IPS DF 4.7 (cell line): Measurements from ENCODE around the gene GOLGA6L9.
"Not testable (repeated sequence)": the region's sequence is repeated elsewhere in the genome, so short reads cannot be mapped to it uniquely, and the experiment has no call there.

Experiments used
- DNase-seq: peaks from one replicate; pipeline ENCODE4 v3.0.0-alpha.2; 2013; ENCODE audit warnings: low spot score; ENCODE audit errors: extremely low read depth

GOLGA6L9 gene, protein sequence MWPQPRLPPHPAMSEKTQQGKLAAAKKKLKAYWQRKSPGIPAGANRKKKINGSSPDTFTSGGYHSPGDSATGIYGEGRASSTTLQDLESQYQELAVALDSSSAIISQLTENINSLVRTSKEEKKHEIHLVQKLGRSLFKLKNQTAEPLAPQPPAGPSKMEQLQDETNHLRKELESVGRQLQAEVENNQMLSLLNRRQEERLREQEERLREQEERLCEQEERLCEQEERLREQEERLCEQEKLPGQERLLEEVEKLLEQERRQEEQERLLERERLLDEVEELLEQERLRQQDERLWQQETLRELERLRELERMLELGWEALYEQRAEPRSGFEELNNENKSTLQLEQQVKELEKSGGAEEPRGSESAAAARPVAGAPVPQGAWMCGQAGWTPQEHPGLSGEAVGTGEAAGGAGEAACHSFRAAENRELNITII

DNA sequence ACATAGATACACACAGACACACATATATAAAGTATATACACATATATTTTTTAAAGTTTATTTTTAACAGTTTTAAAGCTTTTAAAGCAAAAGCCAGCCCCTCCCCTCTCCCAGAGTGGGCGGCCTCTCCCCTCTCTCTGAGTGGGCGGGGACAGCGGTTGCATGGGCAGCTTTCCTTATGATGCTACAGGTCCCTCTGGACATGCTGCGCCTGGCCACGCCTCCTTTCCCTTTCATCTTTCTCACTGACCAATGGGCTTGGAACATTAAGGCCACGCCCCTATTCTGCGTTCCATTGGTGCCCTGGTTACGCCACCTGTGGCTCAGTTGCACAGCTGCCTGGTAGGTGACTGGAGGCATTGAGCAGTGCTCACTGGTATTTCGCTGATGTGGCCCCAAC lies at the start of gene GOLGA6L9:
TSS of gene GOLGA6L9 (plus strand) at position 124 of the 400 bp plus-strand sequence. CDS start at position 388, 264 bp downstream.
- DNase-seq, result peak; percentile 2

DNA sequence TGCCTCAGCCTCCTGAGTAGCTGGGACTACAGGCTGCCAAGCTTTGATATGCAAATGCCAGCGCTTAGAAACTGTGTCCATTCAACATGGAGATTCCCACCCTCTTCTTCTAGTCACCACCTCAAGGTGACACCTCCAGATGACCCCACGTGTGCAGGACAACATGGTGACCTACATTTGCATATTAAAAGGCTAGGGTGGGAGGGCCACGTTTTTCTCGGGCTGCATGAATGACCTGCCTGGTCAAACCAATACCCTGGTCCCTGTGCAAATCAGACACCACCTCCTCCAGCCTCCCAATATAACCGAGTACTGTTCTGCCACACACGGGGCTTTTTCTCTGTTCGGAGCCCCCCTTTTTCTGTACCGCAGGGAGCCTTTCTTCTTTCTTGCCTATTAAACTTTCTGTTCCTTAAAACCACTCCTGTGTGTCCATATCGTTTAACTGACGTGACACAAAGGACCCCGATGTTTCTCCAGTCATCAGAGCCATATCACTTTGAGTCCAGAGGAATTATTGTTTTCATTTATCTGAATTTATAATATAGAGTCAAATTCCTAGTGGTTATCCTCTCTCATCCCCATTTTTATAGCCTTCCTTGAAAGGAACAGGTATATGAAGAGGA lies 48.2 kb upstream of the GOLGA6L9 start:
- not testable (repeated sequence) for DNase-seq

DNA sequence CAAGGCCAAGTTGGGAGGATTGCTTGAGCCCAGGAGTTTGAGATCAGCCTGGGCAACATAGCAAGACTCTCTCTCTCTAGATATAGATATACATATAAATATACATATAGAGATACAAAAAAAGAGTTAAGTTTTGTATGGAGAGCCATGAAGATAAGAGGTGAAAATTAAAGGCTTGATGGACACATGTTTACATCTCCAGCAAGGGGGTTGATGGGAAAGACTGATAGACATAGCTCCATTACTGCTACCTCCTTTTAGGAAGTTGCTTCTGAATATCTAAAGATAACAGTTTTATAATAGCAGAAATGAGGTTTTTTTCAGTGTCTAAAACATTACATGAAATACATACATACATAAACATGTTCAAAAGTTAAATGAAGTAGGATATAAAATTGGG lies 42.4 kb upstream of the GOLGA6L9 start:
- not testable (repeated sequence) for DNase-seq

DNA sequence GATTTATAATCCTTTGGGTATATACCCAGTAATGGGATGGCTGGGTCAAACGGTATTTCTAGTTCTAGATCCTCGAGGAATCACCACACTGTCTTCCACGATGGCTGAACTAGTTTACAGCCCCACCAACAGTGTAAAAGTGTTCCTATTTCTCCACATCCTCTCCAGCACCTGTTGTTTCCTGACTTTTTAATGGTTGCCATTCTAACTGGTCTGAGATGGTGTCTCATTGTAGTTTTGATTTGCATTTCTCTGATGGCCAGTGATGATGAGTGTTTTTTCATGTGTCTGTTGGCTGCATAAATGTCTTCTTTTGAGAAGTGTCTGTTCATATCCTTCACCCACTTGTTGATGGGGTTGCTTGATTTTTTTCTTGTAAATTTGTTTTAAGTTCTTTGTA lies 39.5 kb upstream of the GOLGA6L9 start:
- DNase-seq, result not testable (repeated sequence)

DNA sequence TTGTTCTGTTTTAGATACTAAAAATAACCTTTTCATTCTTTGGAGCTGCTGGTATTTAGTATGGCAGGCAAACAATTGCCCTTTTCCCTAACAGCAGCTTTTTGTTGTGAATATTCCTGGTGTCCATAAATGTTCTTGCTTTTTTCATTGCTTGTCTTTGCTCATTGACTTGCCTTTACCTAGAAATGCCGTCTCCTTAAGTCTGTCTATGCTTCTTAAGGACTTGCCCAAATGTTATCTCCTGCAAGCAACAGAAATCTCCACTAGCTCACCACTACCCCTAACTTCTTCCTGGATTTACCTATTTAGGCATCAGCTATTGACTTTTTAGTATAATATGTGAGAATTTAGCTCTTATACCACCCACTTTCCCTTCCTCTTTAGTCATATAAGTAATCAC lies 37.5 kb upstream of the GOLGA6L9 start:
- not testable (repeated sequence) for DNase-seq

DNA sequence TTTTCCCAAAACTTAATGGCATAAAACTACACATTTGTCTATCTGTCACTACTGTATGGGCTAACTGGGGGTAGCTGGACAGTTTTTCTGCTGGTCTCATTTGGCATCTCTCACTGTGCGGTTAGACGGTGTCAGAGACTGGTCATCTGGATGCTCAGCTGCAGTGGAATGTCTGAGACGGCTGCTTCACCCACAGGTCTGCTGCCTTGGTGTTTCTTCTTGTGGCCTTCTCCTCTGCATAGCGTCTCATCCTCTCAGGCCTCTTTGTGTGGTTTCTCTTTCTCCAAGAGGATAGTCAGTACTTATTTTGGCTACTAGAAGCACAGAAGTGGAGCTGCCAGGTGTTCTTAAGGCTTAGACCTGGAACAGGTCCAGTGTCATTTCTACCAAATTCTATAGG lies 35.9 kb upstream of the GOLGA6L9 start:
- DNase-seq, result no peak

DNA sequence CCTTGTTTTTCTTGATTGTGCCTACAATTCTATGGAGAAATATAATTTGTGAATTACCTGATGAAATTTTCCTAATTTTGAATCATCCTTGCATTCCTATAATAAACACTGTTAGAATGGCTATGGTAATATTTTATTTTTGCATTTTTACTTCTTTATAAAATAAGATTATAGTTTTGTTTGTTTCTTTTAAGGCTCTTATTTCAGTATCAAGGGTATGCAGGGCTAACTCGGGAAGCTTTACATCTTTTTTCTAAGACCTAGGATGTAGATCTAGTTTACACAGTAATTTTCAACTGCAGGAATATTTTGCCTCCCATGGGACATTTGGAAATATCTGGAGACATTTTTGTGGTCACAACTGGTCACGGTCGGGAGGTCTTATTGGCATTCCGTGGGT lies 33.8 kb upstream of the GOLGA6L9 start:
- DNase-seq, result not testable (repeated sequence)

DNA sequence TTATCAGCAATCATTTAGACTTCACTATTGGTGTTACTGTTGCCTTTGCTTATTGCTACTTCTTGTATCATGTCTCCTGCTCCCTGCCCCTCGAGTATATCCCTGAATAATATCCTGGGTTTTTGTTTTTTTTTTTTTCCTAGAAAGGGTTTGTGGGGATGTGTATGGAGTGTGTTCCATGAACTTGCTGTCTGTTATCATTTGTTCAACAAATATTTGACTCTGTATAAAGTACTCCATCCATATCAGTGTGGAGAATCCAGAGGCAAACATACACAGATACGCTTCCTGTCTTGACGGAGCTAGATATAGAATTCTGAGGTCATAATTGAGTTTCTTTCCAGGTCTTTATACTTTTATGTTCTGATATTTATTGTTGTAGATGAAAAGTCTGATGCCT lies 31.8 kb upstream of the GOLGA6L9 start:
- DNase-seq, result no peak

DNA sequence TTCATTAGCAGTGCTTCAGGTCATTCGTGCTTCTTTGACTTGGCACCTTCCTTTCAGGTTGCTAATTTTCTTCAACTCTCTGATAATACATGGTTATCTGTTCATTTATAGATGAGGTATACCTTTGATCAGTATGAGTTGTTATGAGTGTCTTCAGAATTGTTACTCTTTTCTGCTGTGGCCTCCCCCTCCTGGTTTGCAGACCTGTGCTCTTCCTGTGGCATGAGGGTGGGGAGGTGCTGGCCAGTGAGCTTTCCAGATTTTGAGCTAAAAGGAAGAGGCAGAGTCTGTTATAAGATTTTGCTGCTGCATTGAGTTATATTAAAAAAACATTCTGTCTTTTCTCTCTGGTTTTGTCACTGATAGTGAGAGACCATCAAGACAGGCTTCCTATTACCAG lies 30.8 kb upstream of the GOLGA6L9 start:
- no peak for DNase-seq

DNA sequence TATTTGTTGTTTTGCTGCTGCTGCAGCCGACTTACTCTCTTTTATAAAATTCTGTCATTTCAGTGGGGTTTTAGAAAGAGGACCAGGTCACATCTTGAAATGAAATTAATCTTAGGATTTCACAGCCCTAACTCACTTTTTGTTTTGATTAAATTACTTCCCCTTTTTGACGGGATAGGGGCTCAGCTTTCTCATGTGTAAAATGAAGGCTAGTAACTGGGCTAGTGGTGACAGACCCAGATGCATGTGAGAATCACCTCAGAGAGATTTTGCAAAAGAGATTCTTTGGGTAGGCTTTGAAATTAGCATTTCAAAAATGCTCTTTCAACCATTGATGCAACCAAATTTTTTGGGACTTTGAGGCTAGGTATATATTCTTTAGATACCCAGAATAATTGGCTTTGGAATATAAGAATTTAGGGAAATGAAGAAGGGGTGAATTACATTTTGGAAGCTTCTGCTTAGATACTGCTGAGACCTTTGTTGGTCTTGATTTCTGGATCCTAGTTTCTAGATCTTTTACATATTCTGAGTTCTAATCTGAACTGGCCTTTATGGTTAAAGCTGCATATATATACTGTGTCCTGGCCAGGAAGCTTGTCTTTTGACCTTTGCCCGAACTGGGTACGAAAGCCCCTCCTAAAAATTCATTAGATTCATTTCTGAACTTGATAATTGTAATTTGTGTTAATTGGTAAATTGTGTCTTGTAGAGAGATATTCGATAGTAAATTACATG lies 30.1 kb upstream of the GOLGA6L9 start:
- not testable (repeated sequence) for DNase-seq

DNA sequence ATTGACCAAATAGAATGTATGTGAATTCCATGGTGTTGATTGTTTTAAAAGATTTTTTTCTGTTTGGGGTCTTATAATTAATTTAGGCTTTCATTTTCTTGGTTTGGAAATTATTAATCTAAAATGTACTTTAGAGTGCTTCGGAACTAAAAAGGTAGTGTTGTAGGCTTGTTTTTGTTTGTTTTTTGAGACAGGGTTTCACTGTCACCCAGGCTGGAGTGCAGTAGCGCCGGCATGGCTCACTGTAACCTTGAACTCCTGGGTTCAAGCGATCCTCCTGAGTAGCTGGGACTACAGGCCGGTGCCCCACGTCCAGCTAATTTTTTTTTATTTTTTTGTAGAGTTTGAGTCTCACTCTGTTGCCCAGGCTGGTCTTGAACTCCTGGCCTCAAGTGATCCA lies 27.7 kb upstream of the GOLGA6L9 start:
- DNase-seq, result not testable (repeated sequence)

DNA sequence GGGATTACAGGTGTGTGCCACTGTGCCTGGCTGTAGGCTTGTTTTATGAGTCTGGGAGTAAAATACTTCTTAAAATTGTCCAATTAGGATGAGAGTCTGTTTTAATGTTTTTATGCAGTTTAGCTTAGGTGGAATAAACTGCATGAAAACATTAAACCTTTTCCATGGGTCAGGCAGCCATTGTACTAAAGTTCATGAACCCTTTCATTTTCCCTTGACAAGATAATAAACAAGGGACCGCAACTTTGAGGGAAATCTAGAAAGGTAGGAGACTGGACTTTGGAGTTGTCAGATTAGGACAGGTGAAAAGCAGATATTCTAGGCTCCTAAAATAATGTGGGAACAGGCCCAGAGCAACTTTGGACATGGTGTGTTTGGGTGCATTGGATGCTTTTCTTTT lies 27.3 kb upstream of the GOLGA6L9 start:
- not testable (repeated sequence) for DNase-seq

DNA sequence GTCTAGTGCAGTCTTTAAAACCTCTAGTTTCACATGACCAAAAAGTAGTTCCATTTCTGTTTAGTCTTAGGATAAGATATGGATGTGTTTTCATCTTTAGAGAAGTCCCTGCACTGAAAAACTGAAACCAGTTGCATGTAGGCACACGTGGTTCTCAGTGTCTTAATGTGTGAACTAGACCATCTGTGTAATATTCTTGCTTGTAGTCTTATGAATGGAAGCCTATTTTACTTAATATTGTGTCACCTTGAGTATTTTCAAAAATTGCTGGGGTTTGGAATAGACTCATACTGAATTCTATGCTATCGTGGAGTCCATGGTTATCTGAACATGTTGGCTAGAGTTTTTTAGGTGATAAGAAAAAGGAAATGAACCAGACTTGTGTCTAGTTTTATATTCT lies 23.4 kb upstream of the GOLGA6L9 start:
- not testable (repeated sequence) for DNase-seq

DNA sequence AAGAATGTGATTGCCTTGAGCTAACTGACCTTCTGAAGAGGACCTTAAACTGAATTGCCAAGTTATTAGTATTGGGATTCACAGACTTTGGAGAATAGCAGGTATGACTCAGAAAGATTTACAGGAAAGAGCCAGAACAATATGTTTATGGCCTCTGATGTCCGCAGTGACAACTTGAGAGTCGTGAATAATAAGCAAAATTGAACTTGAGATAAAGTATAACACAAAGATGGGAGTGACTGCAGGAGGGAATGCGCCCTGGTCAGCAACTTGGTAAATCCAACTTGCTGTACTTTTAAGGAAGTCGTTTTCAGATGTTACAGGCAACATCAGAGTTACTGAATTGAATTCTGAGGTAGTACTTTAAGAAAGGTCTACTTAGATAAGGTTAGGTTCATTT lies 19.3 kb upstream of the GOLGA6L9 start:
- DNase-seq, result not testable (repeated sequence)

DNA sequence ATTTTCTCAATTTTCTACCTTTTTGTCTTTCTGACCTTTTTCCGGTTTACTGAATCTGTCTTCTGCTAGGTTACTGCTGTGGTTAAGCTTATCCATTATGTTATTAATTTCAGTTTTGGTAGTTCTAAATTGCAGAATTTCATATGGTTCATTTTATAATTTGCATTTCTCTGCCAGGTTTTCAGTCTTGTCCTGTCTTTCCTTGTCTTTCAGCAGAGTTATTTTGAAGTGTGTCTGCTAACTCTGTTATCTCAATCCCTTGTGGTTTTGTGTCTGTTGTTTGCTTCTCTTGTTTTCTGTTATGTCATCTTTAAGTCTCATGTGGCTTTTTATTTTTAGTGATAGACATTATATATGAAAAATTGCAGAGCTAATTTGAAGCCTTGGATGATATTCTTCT lies 18.0 kb upstream of the GOLGA6L9 start:
- not testable (repeated sequence) for DNase-seq

DNA sequence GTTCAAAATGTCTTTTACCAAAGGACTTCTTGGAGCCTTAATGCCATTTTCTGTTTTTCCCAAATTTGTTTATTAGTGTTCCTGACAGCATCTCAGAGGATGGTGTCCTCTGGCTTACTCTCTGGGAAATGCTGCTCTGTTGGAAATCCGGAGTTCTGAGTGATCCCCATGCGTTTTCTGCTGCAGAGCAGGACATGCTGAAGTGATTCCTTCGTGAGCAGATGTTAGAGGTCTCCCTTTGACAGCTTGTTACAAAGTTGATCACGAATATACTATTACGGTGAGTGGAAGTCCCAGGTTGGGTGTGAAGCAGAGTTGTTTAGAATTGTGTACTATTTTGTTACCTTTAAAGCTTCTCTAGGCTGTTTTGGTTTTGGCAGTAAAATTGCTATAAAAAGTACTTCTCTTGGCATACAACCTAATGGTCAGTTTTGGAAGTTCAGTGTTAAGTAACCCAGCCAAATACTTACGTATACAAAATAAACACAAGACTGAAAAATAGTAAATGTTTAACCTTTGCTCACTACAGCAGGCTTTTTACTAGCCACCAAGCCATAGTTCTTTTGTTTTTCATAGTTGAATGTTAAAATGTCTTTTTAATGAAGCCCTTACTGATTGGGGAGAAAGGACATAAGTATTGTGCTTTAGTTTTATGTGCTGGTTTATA lies 15.0 kb upstream of the GOLGA6L9 start:
- not testable (repeated sequence) for DNase-seq

DNA sequence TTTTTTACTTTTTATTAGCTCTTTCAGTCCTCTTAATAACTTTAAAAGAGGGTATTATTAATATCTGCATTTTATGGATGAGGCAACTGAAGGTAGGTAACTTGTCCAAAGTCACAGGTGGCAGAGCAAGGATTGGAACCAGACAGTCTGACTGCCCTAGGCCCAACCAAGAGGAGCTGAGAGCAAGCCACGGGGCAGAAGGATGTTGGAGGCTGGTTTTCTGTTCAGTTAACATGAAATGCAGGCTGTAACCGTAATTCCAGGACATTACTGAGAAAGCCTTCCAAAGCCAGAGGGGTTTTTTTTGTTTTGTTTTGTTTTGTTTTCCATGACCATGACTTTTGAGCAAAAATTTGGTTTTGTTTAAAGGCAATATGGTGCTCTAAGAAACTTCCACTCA lies 9.1 kb upstream of the GOLGA6L9 start:
- DNase-seq, result not testable (repeated sequence)

DNA sequence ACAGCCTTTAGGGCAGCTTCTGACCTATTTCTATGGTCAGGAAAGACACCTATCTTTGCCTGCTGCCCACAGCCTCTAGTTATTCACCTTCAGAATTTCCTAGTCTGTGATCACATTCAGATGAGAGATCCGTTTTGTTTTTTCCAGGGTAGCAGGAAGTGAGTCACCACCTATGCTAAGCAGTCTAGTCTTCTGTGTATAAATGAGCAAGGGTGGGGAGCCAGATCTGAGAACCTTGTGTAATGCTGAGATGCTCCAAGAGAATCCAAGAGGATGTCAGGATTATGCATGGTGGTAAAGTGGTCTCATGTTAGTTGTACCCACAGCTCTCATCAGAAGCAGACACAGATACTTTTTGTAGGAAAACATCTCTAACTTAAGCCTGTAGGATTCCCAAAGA lies 8.7 kb upstream of the GOLGA6L9 start:
- DNase-seq, result not testable (repeated sequence)

DNA sequence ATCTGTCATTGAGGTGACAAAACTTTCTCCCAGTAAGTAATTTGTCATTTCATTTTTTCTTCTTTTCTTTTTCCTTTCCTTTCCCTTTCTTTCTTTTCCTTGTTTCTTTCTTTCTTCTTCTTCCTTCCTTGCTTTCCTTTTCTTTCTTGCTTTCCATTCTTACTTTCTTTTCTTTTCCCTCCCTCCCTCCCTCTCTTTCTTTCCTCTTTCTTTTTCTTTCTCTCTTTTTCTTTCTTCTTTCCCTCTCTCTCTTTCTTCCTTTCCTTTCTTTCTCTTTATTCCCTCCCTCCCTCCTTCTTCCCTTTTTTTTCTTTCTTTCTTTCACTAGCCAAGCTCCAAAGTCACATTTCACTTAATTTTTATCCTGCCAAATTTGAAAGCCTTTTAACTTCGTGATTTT lies 2.5 kb upstream of the GOLGA6L9 start:
- DNase-seq, result not testable (repeated sequence)

DNA sequence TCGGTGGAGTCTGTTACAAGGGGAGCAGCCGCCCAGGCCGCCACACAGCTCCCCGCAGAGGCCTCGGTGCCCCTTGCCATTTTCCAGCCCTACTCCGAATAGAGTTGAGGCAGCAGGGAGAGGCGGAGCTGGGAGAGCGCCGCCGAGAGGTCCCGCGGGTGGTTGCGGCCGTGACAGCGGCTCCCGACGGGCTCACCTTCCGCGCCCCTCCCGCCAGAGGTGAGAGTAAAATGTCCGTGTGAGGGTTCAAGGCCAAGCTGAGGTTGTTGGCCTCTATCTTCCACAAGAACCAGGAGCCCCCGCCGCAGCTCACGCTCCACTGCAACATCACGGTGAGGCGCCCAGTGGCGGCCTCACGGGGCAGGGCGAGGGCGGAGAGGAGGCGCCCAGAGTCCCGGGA lies 15.8 kb downstream of the GOLGA6L9 start:
- DNase-seq, result not testable (repeated sequence)

DNA sequence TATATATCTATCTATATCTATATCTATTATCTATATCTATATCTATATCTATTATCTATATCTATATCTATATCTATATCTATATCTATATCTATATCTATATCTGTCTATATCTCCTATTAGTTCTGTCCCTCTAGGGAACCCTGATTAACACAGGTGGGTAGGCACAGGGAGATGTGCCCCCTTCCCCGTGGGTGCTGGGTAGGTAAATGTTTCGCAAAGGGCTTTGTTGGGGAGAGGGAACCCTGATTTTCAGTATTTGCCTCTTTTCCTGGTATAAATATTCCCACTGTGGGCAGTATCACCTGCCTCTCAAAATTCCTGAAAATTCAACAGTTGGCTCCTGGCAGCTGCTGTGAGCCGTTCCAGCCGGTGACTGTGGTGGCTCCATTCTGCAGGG lies 27.7 kb downstream of the GOLGA6L9 start:
- not testable (repeated sequence) for DNase-seq
